ENCODE data around the gene TEX13A. TPM values are rescaled to one million over a fixed set of nuclear protein-coding genes. Genes with fewer than 3 reads are reported as not detected.

The TEX13A gene
- total RNA-seq, 4 donors from 2014 or later, result not detected

DNA sequence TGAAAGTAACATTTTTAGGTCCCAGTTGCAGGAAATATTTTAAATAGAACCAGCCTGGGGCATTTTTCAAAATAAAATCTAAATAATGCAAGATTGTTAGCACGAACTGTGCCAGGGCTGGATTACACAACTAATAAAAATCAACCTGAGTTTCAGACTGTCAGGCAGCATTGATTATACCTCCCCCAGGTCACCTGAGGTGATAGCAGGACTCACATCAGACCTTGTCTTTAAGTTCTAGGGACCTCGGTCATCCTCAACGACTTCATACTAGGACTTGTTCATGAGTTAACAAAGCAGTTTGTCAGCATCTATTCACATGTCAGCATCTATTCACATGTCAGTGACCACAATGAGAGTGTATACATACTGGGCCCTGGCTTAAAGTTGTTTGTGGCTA lies 8.7 kb upstream of the TEX13A start:
- H3K4me1 ChIP-seq, result no peaks in the 10 kb centered on the region
- H3K36me3 ChIP-seq, result no peaks in the 10 kb centered on the region
- no peaks in the 10 kb centered on the region for H3K27me3 ChIP-seq
- intact Hi-C loops (cut with DNase I), result no loop called here
- TF ChIP-seq POLR2AphosphoS5 (IDR thresholded peaks at IDR 0.05) (no peak), EP300 (IDR thresholded peaks at IDR 0.05) (no peak), POLR2A (IDR thresholded peaks at IDR 0.05; ENCODE audit: low read depth) (no peak)
- TF ChIP-seq, protein P1, sequence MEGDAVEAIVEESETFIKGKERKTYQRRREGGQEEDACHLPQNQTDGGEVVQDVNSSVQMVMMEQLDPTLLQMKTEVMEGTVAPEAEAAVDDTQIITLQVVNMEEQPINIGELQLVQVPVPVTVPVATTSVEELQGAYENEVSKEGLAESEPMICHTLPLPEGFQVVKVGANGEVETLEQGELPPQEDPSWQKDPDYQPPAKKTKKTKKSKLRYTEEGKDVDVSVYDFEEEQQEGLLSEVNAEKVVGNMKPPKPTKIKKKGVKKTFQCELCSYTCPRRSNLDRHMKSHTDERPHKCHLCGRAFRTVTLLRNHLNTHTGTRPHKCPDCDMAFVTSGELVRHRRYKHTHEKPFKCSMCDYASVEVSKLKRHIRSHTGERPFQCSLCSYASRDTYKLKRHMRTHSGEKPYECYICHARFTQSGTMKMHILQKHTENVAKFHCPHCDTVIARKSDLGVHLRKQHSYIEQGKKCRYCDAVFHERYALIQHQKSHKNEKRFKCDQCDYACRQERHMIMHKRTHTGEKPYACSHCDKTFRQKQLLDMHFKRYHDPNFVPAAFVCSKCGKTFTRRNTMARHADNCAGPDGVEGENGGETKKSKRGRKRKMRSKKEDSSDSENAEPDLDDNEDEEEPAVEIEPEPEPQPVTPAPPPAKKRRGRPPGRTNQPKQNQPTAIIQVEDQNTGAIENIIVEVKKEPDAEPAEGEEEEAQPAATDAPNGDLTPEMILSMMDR (IDR thresholded peaks at IDR 0.05), result no peak
- no peak overlapping the region for H3K27ac ChIP-seq (replicated peaks in 1 of 4)
- H3K9me3 ChIP-seq, result no peaks in the 10 kb centered on the region
- no peak overlapping the region for H3K4me3 ChIP-seq
- no peak for DNase-seq (ENCODE audit: extremely low spot score)
- WGBS, result 73% methylated on average over 3 of the region's 3 CpGs

- H3K36me3 ChIP-seq, result no peaks in the 10 kb centered on the region
- H3K27me3 ChIP-seq, result no peaks in the 10 kb centered on the region
- intact Hi-C loops (cut with DNase I), result no loop called here
- 76% methylated on average over 2 of the region's 2 CpGs for WGBS
- no peaks in the 10 kb centered on the region for H3K4me1 ChIP-seq
- H3K4me3 ChIP-seq, result no peak overlapping the region
- H3K9me3 ChIP-seq, result no peaks in the 10 kb centered on the region
- TF ChIP-seq EP300 (IDR thresholded peaks at IDR 0.05), result no peak
- no peak for TF ChIP-seq POLR2A (IDR thresholded peaks at IDR 0.05; ENCODE audit: low read depth)
- TF ChIP-seq, protein P1 (IDR thresholded peaks at IDR 0.05), result no peak
- no peak for TF ChIP-seq POLR2AphosphoS5 (IDR thresholded peaks at IDR 0.05)
- H3K27ac ChIP-seq (replicated peaks in 1 of 4), result no peak overlapping the region
- no peak for DNase-seq (ENCODE audit: extremely low spot score)
Observed at GRCh38 chrX:105228602-105229001, 8.1 kb upstream of the TEX13A start.

DNA sequence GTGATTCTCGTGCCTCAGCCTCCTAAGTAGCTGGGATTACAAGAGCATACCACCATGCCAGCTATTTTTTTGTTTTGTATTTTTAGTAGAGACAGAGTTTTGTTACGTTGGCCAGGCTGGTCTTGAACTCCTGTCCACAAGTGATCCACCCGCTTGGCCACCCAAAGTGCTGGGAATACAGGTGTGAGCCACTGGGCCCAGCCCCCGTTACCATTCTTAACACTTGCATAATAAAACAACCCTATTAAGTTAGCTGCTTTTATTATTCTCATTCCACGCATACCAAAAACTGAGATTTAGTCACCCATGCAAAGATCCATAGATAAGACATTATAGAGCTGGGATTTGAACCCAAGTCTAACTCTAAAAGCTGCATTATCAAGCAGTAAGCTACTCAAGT lies 6.0 kb upstream of the TEX13A start:
- WGBS, result 82% methylated on average over 5 of the region's 5 CpGs
- intact Hi-C loops (cut with DNase I), result no loop called here

GRCh38 chrX:105221374-105221773 lies 880 bp upstream of the TEX13A start:
- intact Hi-C loops (cut with DNase I), result no loop called here
- Histone ChIP-seq H3K27me3 (no peaks in the 10 kb centered on the region), H3K27ac (replicated peaks in 1 of 4) (no peak overlapping the region), H3K36me3 (no peaks in the 10 kb centered on the region), H3K4me1 (no peaks in the 10 kb centered on the region), H3K4me3 (no peak overlapping the region), H3K9me3 (peaks cover 0 to 3% (median 0%) of the 10 kb centered on the region in 4 donors)
- 67% methylated on average over 3 of the region's 3 CpGs for WGBS
- TF ChIP-seq EP300 (IDR thresholded peaks at IDR 0.05) (no peak), POLR2AphosphoS5 (IDR thresholded peaks at IDR 0.05) (no peak), POLR2A (IDR thresholded peaks at IDR 0.05; ENCODE audit: low read depth) (no peak)
- TF ChIP-seq, protein P1 (IDR thresholded peaks at IDR 0.05), result no peak
- DNase-seq (ENCODE audit: extremely low spot score), result no peak

More for the DNA sequence above, 6.0 kb upstream of the TEX13A start:
- no peaks in the 10 kb centered on the region for H3K36me3 ChIP-seq
- H3K27ac ChIP-seq (replicated peaks in 1 of 4), result no peak overlapping the region
- no peaks in the 10 kb centered on the region for H3K9me3 ChIP-seq
- no peak for DNase-seq (ENCODE audit: extremely low spot score)
- no peak for TF ChIP-seq POLR2AphosphoS5 (IDR thresholded peaks at IDR 0.05)
- no peak for TF ChIP-seq POLR2A (IDR thresholded peaks at IDR 0.05; ENCODE audit: low read depth)
- no peak overlapping the region for H3K4me3 ChIP-seq
- no peaks in the 10 kb centered on the region for H3K4me1 ChIP-seq
- H3K27me3 ChIP-seq, result no peaks in the 10 kb centered on the region

- no peak overlapping the region for H3K27ac ChIP-seq (replicated peaks in 1 of 4)
- H3K4me3 ChIP-seq, result no peak overlapping the region
- 87% methylated on average over 23 of the region's 26 CpGs for WGBS
- intact Hi-C loops (cut with DNase I), result no loop called here
- TF ChIP-seq POLR2A (IDR thresholded peaks at IDR 0.05; ENCODE audit: low read depth), result no peak
- H3K36me3 ChIP-seq, result no peaks in the 10 kb centered on the region
- no peaks in the 10 kb centered on the region for H3K4me1 ChIP-seq
- DNase-seq (ENCODE audit: extremely low spot score), result no peak
- peaks cover 0 to 6% (median 0%) of the 10 kb centered on the region in 4 donors for H3K9me3 ChIP-seq
- H3K27me3 ChIP-seq, result no peaks in the 10 kb centered on the region
Observed at GRCh38 chrX:105219454-105220401, 766 bp downstream of the TEX13A start.
